Measurements from ENCODE around the gene MAP4K5.
A peak's percentile ranks its signal among the peaks of the same experiment; 100 is the strongest.
"Not testable (repeated sequence)": the region's sequence is repeated elsewhere in the genome, so short reads cannot be mapped to it uniquely, and the experiment has no call there.

Gene MAP4K5
- 27.0 to 50.3 (median 35.8) reads per million in 17 experiments for total RNA-seq

DNA sequence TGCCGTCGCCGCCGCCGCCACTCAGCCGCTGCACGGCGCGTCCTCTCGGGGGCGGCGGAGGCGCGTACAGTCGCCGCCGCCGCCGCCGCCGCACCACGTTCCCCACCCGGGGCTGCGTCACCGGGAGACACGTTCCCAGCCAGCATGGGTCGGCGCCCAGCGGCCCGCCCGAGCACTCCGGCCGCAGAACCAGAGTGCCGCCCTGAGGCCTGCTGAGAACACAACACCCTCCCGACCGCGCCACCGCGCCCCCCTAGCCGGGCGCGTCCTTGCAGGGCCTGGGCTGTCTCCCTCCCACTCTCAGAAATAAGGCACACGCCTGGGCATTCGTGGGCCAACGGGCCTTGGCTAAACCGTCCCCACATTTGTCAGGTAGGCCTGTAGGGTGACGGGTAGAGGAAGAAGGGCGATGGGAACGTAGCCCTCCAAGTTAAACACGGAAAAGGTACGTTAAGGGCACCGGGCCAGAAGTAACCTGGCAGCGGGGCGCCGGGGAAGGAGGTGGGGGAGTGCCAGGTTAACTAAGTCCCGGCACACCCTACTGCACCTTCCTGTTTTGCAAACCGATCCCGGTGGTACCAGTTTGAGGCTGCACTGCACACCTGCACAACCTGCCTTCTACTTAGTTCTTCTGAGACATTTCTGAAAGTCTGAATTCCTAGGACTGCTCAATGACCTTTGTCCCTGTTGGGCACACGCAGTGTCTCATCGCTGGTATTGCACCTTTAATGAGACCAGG is at the start of gene MAP4K5:
Gene MAP4K5, minus strand, starts transcription at position 68 of the 739 bp plus-strand sequence. CDS start 520 bp downstream, outside the sequence.
- peak; percentile 92 to 97 (median 95) for DNase-seq

DNA sequence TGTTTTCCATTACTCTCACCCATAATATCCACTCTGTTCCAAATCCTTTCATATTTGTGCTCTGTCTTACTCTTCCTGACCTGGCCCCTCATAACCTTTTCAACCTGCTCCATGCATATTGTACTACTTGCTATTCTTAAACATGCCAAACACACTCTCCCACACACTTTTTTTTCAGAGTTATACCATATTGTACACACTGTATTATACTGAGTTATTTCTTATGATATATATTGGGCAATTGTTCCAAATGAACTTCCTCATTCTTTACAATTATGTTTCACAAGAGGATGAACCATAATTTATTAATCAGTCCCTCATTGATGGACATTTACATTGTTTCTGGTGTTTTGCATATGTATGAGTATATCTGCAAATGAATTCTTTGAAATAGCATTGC is 46.1 kb upstream of the MAP4K5 start:
- DNase-seq = peak in 2 of 4 experiments; percentile 41 to 53

DNA sequence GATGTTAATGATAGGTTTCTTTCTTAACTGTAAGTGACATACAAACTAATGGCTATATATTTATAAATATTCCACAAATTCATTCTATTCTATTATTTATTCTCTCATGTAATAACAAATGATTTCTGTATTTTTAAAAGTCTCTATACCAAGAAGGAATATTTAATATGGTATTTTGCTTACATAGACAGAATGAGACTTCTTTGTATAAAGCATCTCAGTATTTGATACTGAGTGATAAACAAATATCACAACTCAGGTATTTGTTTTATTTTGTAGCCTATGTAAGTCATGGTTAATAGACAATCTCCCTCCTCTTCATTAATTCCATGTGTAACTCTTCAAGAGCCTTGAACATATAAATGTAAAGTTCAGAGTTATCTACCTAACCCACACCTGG is 45.6 kb upstream of the MAP4K5 start:
- no peak for DNase-seq

DNA sequence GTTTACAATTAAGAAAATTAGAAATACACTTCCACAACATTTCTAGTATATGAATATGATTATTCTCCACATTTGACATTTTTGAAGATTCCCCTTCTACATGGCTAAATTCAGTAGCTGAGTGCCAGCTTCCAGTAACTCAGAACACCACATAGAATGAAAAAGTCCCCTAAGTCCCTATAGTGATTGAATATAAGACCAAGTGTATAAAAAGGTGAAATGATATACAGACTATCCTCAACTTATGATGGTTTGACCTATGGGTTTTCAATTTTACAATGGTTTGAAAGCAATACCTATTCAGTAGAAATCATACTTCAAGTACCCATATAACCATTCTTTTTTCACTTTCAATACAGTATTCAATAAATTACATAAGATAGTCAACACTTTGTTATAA is 43.4 kb upstream of the MAP4K5 start:
- no peak for DNase-seq

DNA sequence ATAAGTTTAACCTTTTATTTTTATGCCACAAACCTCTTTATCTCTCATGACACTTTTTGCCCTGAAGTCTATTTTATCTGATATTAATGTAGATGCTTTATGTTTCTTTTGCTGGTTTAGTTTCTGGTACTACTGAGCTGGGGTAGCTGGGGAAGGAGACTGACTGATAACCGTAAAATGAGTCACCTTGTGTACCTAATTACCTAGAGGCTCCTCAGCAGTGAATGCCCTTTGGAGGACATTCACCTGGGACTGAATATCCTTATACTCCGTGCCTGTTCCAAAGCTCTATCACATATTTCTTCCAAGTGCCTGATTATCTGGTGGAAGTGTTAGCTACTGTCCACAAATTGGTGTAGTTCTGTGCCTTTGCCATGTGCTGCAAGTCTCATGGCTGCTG is 41.5 kb upstream of the MAP4K5 start:
- DNase-seq = no peak

DNA sequence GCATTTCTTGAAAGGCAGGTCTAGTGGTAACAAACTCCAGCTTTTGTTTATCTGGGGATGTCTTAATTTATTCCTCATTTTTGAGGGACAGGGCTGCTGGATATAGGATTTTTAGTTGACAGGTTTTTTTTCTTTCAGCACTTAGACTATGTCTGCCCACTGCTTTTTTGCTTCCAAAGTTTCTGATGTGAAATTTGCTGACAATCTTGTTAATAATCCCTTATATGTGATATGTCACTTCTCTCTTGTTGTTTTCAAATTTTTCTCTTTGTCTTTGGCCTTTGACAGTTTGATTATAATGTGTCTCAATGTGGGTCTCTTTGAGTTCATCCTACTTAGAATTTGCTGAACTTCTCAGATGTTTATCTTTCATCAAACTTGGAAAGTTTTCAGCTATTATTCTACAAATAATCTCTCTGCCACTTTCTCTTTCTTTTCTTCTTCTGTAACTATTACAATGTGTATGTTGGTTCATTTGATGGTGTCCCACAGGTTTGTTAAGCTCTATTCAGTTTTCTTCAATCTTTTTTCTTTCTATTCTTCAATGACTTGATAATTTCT is 37.4 kb upstream of the MAP4K5 start:
- DNase-seq = no peak

DNA sequence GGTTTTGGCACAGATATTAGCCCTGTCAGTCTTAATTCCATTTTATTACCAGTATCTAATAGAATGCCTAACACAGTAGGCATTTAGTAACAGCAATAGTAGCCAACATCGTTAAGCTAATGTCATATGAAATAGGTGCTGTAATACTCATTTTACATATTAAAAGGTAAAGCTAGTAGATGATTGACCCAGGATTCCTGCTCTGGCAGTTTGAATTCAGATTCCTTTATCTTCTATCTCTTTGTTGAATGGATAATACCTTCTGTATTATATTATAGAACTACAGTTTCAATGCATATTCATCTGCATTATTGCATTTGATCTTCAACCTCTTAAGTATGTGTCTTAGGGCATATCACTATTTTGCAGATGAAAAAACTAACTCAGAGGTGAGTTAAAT is 30.5 kb upstream of the MAP4K5 start:
- DNase-seq = no peak

DNA sequence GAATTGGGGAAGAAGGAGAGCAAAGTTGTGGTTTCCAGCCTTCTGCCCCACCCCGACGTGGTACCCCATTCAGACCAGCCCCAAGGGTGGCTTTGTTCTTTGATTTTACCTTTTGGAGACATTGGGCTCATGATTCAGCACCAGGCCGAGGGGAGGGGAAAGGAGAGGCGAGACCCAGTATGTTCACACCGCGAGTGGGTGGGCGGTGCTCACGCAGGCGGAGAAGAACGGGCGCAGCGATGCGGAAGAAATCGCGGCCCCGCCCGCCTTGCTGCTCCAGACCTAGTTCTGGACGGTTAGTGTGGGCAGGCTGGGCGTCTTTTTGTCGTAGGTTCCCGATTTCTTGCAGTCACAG is 28.5 kb upstream of the MAP4K5 start:
- DNase-seq = peak; percentile 91 to 96 (median 93)

DNA sequence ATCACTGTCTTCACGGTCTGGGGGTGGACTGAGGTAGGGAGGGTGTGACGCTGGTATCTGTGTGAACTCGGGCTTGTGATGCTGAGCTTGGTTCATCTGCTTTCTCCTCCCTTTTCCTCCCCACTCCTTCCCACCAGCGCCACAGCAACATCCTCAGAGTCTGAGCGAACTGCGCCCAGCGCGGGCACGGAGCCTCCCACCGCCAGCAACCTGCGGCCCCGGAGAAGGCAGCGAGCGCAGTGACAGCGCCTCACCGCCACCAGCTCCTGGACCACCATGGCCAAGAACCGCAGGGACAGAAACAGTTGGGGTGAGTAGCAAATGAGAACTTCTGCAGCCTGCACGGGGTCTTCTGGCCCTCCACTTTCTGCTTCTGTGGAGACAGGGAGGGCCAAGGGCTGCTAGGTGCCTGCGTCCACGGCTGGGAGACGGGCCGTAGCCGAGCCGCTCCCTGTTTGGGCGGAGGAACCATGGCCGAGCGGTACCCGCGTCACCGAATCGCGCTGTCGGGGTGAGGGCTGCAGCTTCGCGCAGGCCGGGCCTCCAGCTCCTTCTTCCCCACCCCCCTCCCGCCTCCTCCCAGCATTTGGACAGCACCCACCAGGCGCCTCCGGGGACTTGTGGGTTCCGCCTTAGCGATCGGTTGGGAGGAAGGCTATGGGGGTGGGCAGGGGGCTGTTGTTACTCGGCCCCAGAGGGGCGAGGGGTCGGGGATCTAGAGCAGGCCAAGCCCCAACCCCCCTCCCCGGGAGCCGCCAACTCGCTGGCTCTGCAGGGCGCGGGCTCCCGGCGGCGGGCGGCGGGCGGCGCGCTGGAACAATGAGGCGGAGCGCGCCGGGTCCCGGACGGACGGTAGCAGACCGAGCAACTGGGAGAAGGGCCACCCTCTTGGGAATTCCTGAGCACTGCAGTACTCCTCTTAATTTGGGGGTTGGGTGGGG is 27.9 kb upstream of the MAP4K5 start, which contains the start of gene ATL1:
Gene ATL1, plus strand, starts transcription at position 156 of the 941 bp plus-strand sequence. Its CDS starts 121 bp downstream, at position 277.
- peak; percentile 75 to 88 (median 80) for DNase-seq

DNA sequence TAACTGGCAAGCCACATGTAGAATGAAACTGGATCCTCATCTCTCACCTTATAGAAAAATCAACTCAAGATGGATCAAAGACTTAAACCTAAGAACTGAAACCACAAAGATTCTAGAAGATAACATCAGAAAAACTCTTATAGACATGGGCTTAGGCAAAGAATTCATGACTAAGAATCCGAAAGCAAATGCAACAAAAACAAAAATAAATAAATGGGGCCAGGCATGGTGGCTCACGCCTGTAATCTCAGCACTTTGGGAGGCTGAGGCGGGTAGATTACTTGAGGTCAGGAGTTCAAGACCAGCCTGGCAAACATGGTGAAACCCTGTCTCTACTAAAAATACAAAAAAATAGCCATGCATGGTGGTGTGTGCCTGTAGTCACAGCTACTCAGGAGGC is 20.4 kb upstream of the MAP4K5 start:
- DNase-seq = not testable (repeated sequence)

DNA sequence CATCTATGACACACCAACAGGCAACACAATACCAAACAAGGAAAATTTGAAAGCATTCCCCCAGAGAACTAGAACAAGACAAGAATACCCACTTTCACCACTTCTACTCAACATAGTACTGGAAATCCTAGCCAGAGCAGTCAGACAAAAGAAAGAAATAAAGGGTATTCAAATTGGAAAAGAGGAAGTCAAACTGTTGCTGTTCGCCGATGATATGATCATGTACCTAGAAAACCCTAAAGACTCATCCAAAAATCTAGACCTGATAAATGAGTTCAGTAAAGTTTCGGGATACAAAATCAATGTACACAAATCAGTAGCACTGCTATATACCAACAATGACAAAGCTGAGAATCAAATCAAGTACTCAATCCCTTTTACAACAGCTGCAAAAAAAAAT is 19.5 kb upstream of the MAP4K5 start:
- DNase-seq = no peak

DNA sequence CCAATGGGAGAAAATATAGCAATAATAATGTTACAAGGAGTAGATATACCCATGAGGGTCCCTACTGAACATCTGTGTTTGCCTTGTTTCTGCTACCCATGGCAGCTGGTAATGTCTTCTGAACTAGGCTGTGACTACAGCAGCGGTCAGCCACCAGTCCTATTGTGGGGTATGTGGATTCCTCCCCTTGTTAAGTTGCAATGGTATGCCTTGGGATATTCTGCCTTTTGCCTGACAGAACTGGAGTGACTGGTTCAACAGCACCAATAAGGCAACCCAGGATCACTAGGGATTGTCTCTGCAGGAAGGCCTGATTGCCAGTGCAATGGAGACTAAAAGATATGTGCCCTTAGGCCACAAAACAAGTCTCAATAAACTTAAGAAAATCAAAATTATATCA is 17.9 kb upstream of the MAP4K5 start:
- DNase-seq = no peak

DNA sequence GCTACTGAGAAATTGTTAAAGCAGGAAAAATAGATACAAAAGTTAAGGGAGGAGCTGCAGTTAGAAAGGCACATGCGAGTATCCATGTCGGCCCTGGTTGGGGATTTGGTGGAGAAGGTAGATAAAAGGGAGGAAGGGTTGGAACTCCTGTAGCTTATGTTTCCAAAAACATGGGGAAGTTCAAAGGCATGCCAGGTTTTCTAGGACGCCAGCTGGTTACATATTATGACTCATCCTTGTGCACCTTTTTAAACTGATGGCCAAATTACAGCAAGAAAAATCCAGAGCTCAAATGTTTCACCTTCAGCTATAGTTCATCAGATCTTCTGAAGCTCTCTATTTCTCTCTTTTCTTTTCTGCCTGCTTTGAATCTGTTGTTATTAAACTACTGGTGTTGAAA is 13.2 kb upstream of the MAP4K5 start:
- DNase-seq = no peak

DNA sequence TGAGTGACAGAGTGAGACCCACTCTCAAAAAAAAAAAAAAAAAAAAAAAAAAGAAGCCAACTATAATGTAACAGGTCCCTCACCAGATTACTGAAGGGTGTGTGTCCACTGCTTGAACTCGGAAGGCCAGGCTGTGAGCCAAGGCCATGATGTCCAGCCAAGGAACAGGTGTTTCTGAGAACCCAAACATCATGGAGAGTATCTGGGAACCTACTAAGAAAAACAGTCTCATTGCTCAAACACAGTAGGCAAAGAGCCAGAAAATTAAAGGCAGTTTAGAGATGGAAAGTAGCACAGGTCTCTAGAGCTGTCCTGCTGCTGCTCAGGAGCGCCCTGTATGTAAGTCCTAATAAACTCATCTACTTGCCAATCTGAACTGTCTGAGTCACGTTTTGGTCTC is 12.5 kb upstream of the MAP4K5 start:
- no peak for DNase-seq

DNA sequence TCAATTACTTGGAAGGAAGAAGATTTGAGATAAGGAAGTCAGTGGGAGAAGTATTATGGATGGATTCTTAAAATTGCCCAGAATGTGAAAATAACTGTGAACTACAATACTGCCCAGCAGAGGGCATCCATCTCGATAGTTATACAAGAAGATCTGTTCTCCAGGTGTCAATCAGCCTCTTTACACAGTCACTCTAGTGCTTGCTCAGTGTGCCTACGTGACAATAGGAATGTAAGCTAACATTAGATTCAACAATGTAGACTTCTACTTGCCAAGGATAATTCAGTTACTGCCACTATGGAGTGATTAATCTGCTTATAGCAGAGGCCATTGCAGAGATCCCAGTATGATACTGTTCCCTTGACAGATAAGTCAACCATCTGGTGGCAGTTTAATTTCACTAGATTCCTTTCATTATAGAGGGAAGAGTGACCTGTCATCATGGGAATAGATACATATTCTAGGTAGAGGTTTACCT is 10.6 kb upstream of the MAP4K5 start:
- peak; percentile 44 to 69 (median 58) for DNase-seq

DNA sequence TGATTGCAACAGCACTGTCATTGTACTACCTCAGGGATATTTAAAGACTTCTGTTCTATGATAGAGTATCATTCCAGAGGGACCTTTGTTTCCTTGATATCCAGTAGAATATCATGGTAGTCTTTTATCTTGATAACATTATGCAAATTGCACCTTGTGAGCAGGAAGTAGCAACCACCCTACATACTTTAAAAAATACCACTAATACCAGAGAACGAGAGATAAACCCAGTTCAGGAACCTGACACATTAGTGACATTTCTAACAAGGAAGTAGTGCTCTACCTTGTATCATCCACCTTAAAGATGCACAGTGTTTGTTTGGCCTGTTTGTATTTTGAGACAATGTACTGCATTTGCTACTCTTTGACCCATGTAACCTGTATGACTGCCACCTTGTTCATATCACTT is 8.8 kb upstream of the MAP4K5 start:
- DNase-seq = no peak

DNA sequence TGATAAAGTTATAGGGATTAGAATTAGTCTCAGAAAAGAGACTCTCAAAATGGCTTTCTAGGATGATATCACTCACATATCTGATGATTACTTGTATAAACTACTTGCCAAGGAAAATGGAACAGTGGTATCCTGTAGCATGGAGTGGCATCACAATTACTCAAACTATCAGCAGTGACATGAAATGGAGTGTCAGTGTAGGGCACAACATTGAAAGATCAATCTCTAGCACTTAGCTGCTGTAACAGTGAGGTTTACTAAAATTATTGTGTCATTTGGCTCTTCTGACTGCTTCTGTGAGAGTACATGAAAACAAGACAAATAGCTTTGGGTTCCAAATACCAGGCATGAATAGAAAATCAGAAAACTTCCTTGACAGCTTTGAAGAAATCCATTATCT is 6.7 kb upstream of the MAP4K5 start:
- no peak for DNase-seq

DNA sequence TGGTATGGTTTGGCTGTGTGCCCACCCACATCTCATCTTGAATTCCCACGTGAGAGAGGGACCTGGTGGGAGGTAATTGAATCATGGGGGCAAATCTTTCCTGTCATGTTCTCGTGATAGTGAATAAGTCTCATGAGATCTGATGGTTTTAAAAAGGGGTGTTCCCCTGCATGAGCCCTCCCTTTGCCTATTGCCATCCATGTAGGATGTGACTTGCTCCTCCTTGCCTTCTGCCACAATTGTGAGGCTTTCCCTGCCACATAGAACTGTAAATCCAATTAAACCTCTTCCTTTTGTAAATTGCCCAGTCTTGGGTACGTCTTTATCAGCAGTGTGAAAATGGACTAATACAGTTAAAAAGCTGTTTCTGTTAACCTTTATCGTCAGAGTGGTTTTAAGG is 5.7 kb upstream of the MAP4K5 start:
- DNase-seq = not testable (repeated sequence)

DNA sequence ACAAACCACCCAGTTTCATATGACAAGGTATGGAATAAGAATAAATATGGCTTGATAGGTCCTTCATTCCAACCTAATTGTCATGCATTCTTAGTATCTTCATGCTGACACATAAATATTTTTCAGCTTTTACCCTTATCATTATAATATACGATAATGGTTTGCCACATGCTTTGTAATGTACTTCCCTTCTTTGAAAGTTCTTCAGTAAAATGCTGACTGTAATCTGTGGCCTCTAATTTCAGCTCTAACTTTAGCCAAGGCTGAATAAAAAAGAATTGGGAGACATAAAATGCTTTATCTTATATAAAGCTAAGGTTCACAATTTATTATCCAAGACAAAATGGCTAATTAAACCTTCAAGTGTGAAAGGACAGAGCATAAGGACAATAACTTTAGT is 2.6 kb upstream of the MAP4K5 start:
- DNase-seq = no peak

DNA sequence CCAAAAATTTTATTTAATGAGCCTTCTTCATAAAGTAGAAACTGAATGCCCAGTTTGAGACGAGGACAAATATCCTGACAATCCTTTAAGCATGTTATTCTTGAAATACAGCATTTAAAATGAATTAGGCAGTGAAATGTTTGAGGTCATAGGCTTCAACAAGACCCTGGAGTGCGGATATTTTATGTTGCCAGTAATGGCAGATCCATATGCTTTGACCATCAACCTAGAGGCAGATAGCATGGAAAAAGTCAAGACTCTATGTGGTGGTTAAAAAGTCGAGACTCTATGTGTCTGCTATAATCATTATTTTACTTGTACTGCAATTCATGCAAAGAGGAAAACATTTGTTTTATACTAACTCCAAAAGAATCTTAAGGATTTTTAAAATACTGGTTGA is 2.0 kb upstream of the MAP4K5 start:
- DNase-seq = no peak

DNA sequence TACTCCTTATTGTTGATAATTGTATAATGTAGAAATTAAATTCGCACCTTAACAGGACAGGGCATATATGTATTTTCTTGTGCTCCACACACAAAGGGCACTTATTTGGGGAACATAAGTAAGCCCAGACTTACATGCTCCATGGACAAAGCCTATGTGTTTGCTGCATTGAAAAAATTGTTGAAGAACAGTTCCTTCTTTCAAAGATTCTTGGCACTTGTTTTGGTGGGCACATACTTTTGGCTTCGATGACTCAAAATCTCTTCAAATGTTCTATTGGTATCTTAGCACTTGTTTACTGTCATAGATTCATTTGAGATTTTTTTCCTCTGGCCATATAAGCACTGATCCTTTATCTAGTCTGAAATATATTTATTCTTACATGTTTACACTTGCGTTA is 1.4 kb upstream of the MAP4K5 start:
- no peak for DNase-seq

DNA sequence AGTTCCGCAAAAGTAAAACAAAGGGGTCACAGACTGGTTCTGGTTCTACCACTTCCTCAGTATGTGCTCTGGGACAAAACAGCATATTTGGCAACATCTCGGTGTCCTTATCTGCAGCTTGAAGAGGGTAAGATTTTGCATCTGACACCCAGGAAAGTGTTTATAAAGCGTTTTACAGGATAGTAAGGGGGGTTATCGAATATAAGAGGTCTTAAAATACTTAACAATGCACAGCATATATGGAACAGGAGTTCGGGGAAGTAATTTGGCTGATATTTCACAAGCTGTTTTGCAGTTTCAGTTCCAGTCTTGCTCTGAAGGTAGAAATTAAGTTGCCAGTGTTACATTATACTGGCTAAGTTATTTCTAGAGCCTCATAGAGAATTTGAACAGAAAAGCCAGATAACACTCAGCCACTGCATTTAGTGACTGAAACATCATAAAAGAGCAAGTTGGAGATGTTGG is 904 bp upstream of the MAP4K5 start:
- peak in 3 of 4 experiments; percentile 69 to 84 (median 70) for DNase-seq

All from suppressor macrophage (primary cell).